ENCODE data around the gene VPS37B.

GRCh38 chr12:122870163-122870842 is 25.6 kb downstream of the VPS37B start:
- TF ChIP-seq CTCF (IDR thresholded peaks at IDR 0.05; ENCODE audit: insufficient read depth, low read length) (no peak), POLR2AphosphoS5 (IDR thresholded peaks at IDR 0.05; ENCODE audit: low read depth) (no peak), REST (IDR thresholded peaks at IDR 0.05; ENCODE audit: insufficient replicate concordance, low read depth) (no peak), GABPA (IDR thresholded peaks at IDR 0.05; ENCODE audit: low read depth) (no peak)
